H1 (cell line): ENCODE measurements around the gene NOXO1. TPM values are rescaled to one million over a fixed set of nuclear protein-coding genes. Genes with fewer than 3 reads are reported as not detected.

ENCODE experiments used
- CTCF ChIA-PET: fragments of 300-600 bp; sonication (Branson Sonifier 250); formaldehyde crosslinking; loops from one replicate; lab custom pipeline; 2021; ENCODE audit not compliant: partially characterized antibody; lab: Charles Lee
- POLR2A ChIA-PET: fragments of 300-600 bp; sonication (Branson Sonifier 250); formaldehyde crosslinking; loops from one replicate; lab custom pipeline; 2021; ENCODE audit warnings: inconsistent platforms; ENCODE audit not compliant: partially characterized antibody; lab: Charles Lee
- DNase-seq, 2 experiments: peaks; one replicate each; pipeline versions ENCODE4 v3.0.0 to v3.0.0-alpha.2; 2010 to 2022; ENCODE audit warnings: low spot score in 2 of 2, low read depth in 1 of 2, mixed read lengths in 1 of 2
- FAIRE-seq: peaks from 2 replicates; lab custom pipeline; 2011; peaks lifted over from hg19 to GRCh38; lab: Jason Lieb, UNC
- H2AFZ ChIP-seq: 2 replicates; pipeline ENCODE4 v1.8.1; 2012; ENCODE audit warnings: low read length, inconsistent platforms
- H2AK5ac ChIP-seq: 2 replicates; pipeline ENCODE4 v1.6.1; 2013; ENCODE audit warnings: low read depth, low read length
- H2BK120ac ChIP-seq: replicated peaks from 2 replicates; pipeline ENCODE3; 2013; ENCODE audit warnings: low read depth, low read length, inconsistent platforms
- H2BK12ac ChIP-seq: 2 replicates; pipeline ENCODE4 v1.6.1; 2013; ENCODE audit warnings: low read depth, low read length
- H2BK15ac ChIP-seq: 2 replicates; pipeline ENCODE4 v1.6.1; 2013; ENCODE audit warnings: low read length
- H2BK20ac ChIP-seq: 2 replicates; pipeline ENCODE4 v1.6.1; 2013; ENCODE audit warnings: low read length
- H2BK5ac ChIP-seq: 2 replicates; pipeline ENCODE4 v1.6.1; 2013; ENCODE audit warnings: low read depth, low read length
- H3K14ac ChIP-seq: 2 replicates; pipeline ENCODE4 v1.6.1; 2013; ENCODE audit warnings: inconsistent platforms; ENCODE audit not compliant: insufficient read length
- H3K18ac ChIP-seq: 2 replicates; pipeline ENCODE4 v1.6.1; 2013; ENCODE audit warnings: low read length; ENCODE audit errors: extremely low read depth
- H3K23ac ChIP-seq: 2 replicates; pipeline ENCODE4 v1.6.1; 2013; ENCODE audit warnings: inconsistent platforms; ENCODE audit not compliant: insufficient read length
- H3K23me2 ChIP-seq: 2 replicates; pipeline ENCODE4 v1.6.1; 2013; ENCODE audit warnings: low read depth, low read length
- H3K27ac ChIP-seq: 2 replicates; pipeline ENCODE4 v1.6.1; 2011; ENCODE audit warnings: low read depth, low read length, inconsistent platforms
- H3K27me3 ChIP-seq, 4 experiments: replicated peaks in 1 of 4; 1 replicate in 1 of 4; 2 replicates in 3 of 4; pipeline versions ENCODE4 v1.6.1 to v1.8.1; 2011 to 2013; ENCODE audit warnings: low read length in 3 of 4, mild to moderate bottlenecking in 3 of 4, inconsistent platforms in 2 of 4, mixed read lengths in 2 of 4, moderate library complexity in 1 of 4; ENCODE audit not compliant: control insufficient read depth in 3 of 4, insufficient read depth in 3 of 4; ENCODE audit errors: extremely low read depth in 1 of 4
- H3K36me3 ChIP-seq, 4 experiments: 2 replicates each; pipeline versions ENCODE4 v1.6.1 to v1.8.1; 2011 to 2013; ENCODE audit warnings: mild to moderate bottlenecking in 4 of 4, low read length in 3 of 4, moderate library complexity in 2 of 4, control low read depth in 1 of 4, inconsistent platforms in 1 of 4; ENCODE audit not compliant: insufficient read depth in 4 of 4, control insufficient read depth in 2 of 4
- H3K4ac ChIP-seq: replicated peaks from 2 replicates; pipeline ENCODE3; 2013; ENCODE audit warnings: low read length, low read depth, mixed read lengths, inconsistent platforms; ENCODE audit not compliant: insufficient read length
- H3K4me1 ChIP-seq, 4 experiments: replicated peaks in 1 of 4; 1 replicate in 1 of 4; 2 replicates in 3 of 4; pipeline versions ENCODE4 v1.6.1 to v1.8.1; 2011 to 2013; ENCODE audit warnings: low read length in 3 of 4, inconsistent platforms in 2 of 4, mixed read lengths in 1 of 4; ENCODE audit not compliant: insufficient read depth in 4 of 4, control insufficient read depth in 3 of 4
- H3K4me2 ChIP-seq, 2 experiments: 2 replicates each; pipeline versions ENCODE4 v1.6.1 to v1.8.1; 2011 to 2013; ENCODE audit warnings: low read depth in 2 of 2, low read length in 2 of 2, control low read depth in 1 of 2, inconsistent platforms in 1 of 2, mild to moderate bottlenecking in 1 of 2; ENCODE audit not compliant: insufficient read depth in 1 of 2
- H3K4me3 ChIP-seq, 4 experiments: fragments of 200-600, 300-600 bp in 1 of 4; sonication (generic), shearing (Covaris generic), sonication (Bioruptor Twin) in 1 of 4; 2 replicates each; pipeline versions ENCODE4 v1.5.1 to v1.8.1; 2011 to 2016; ENCODE audit warnings: low read length in 4 of 4, low read depth in 3 of 4, control low read depth in 2 of 4, inconsistent platforms in 2 of 4, mild to moderate bottlenecking in 2 of 4, mixed read lengths in 1 of 4, moderate library complexity in 1 of 4; ENCODE audit not compliant: insufficient read depth in 2 of 4; ENCODE audit errors: extremely low read depth in 1 of 4
- H3K56ac ChIP-seq: replicated peaks from 2 replicates; pipeline ENCODE3; 2013; ENCODE audit warnings: low read depth, mild to moderate bottlenecking, mixed read lengths, low read length, inconsistent platforms; ENCODE audit not compliant: insufficient read length
- H3K79me1 ChIP-seq: 2 replicates; pipeline ENCODE4 v1.6.1; 2013; ENCODE audit warnings: low read depth, low read length, control low read depth
- H3K79me2 ChIP-seq, 2 experiments: 2 replicates each; pipeline versions ENCODE4 v1.6.1 to v1.8.1; 2012 to 2013; ENCODE audit warnings: low read length in 2 of 2, mild to moderate bottlenecking in 2 of 2, inconsistent platforms in 1 of 2; ENCODE audit not compliant: insufficient read depth in 2 of 2, control insufficient read depth in 1 of 2
- H3K9ac ChIP-seq, 4 experiments: replicated peaks in 1 of 4; 1 replicate in 1 of 4; 2 replicates in 3 of 4; pipeline versions ENCODE4 v1.6.1 to v1.8.1; 2011 to 2013; ENCODE audit warnings: low read depth in 3 of 4, low read length in 3 of 4, control low read depth in 2 of 4, mild to moderate bottlenecking in 2 of 4, moderate library complexity in 2 of 4, inconsistent platforms in 1 of 4; ENCODE audit errors: extremely low read depth in 1 of 4
- H3K9me3 ChIP-seq, 2 experiments: 2 replicates each; pipeline versions ENCODE4 v1.6.1 to v1.8.1; 2012 to 2013; ENCODE audit warnings: mild to moderate bottlenecking in 2 of 2, moderate library complexity in 2 of 2, control low read depth in 1 of 2, inconsistent platforms in 1 of 2, low read depth in 1 of 2, low read length in 1 of 2, mixed read lengths in 1 of 2; ENCODE audit not compliant: insufficient read depth in 2 of 2
- H4K20me1 ChIP-seq, 2 experiments: replicated peaks in 1 of 2; 2 replicates each; pipeline versions ENCODE3 to v1.8.1; 2011 to 2013; ENCODE audit warnings: inconsistent platforms in 2 of 2, low read length in 2 of 2, mild to moderate bottlenecking in 1 of 2; ENCODE audit not compliant: insufficient read depth in 2 of 2, control insufficient read depth in 1 of 2
- H4K5ac ChIP-seq: 2 replicates; pipeline ENCODE4 v1.6.1; 2013; ENCODE audit warnings: low read length, low read depth, mixed read lengths, inconsistent platforms; ENCODE audit not compliant: insufficient read length
- H4K8ac ChIP-seq: 2 replicates; pipeline ENCODE4 v1.8.0; 2013; ENCODE audit warnings: mild to moderate bottlenecking, moderate library complexity, low read length, inconsistent platforms; ENCODE audit not compliant: insufficient read depth; ENCODE audit errors: extremely low read depth
- H4K91ac ChIP-seq: replicated peaks from 2 replicates; pipeline ENCODE3; 2013; ENCODE audit warnings: low read length, mixed read lengths, inconsistent platforms; ENCODE audit not compliant: insufficient read length
- BRCA1 ChIP-seq: IDR thresholded peaks from 2 replicates; pipeline ENCODE4 v1.6.1; 2012; ENCODE audit warnings: low read depth, low read length, improper control_type of control experiment
- HDAC6 ChIP-seq: IDR thresholded peaks from one replicate; pipeline ENCODE4 v1.7.1; 2012; ENCODE audit warnings: low read depth, mild to moderate bottlenecking, inconsistent platforms, low read length, moderate library complexity
- KDM1A ChIP-seq: fragments of 200-600, 300-600 bp; sonication (generic); IDR thresholded peaks from 2 replicates; pipeline ENCODE4 v1.7.1; 2016; ENCODE audit warnings: mild to moderate bottlenecking, low read length, borderline replicate concordance
- KDM4A ChIP-seq: IDR thresholded peaks from one replicate; pipeline ENCODE4 v1.7.1; 2012; ENCODE audit warnings: low read depth, mild to moderate bottlenecking, moderate library complexity, low read length, inconsistent platforms; ENCODE audit not compliant: severe bottlenecking
- POU5F1 ChIP-seq: IDR thresholded peaks from 2 replicates; pipeline ENCODE4 v1.6.1; 2011; ENCODE audit warnings: low read depth, mild to moderate bottlenecking, low read length, moderate library complexity
- TAF7 ChIP-seq: optimal IDR thresholded peaks from 2 replicates; pipeline ENCODE3; 2011; ENCODE audit warnings: low read depth, mild to moderate bottlenecking, inconsistent platforms, low read length, moderate library complexity, borderline replicate concordance
- TEAD4 ChIP-seq: IDR thresholded peaks from 2 replicates; pipeline ENCODE4 v1.6.1; 2012; ENCODE audit warnings: low read depth, low read length, inconsistent platforms, mixed read lengths
- WGBS, 2 experiments: shearing (Covaris generic) in 1 of 2; methylation state at CpG; one replicate each; pipeline versions ENCODE4 v1.1.6 to v1.1.7; 2013 to 2015; ENCODE audit warnings: low lambda C conversion rate in 2 of 2, mixed read lengths in 2 of 2, inconsistent platforms in 1 of 2, low coverage in 1 of 2, missing lambda C conversion rate in 1 of 2; ENCODE audit not compliant: insufficient replicate concordance in 2 of 2, insufficient coverage in 1 of 2, insufficient read length in 1 of 2; ENCODE audit errors: extremely low coverage in 1 of 2, missing lambda C conversion rate in 1 of 2; 5-methylcytosine and 5-hydroxymethylcytosine counted together
- polyA plus RNA-seq, 7 experiments: library from polyadenylated mRNA; depleted of rRNA in 3 of 7; stranded (reverse) in 5 of 7; unstranded in 2 of 7; fragments of >200 nt in 5 of 7; fragments of 200-250 nt in 2 of 7; gene quantifications; 1 replicate in 5 of 7; 2 replicates in 1 of 7; 4 replicates in 1 of 7; pipeline versions ENCODE4 v1.2.1 to v1.2.3, GENCODE V29; 2011 to 2013; ENCODE audit warnings: missing spikeins in 2 of 7, mixed read lengths in 2 of 7
- total RNA-seq: library from RNA; stranded (reverse); fragmentation: NEBNext Ultra II Directional; extraction: Animal tissue kit (Norgen Biotek cat#: 25700); gene quantifications from 2 replicates; pipeline ENCODE4 v1.2.1, GENCODE V29; 2021
- TF ChIP-seq, protein P1 (sequence below): IDR thresholded peaks from 2 replicates; pipeline ENCODE4 v1.6.1; 2012; ENCODE audit warnings: inconsistent platforms

Gene NOXO1
- total and polyA plus RNA-seq, 2 of the 8 experiments (the other 6 are each of a cell fraction or from before 2014, with no cell fraction given), result 1.3 to 2.5 TPM

GRCh38 chr16:1973461-1974156 is 7.7 kb downstream of the NOXO1 start:
- Histone ChIP-seq H2AFZ (no peak overlapping the region), H3K14ac (no peak overlapping the region), H2BK12ac (no peak overlapping the region), H4K8ac (peak overlapping the region; percentile 35; the same call in 1 of the 2 replicates), H3K9ac (no peak overlapping the region), H2BK120ac (no peak overlapping the region), H2BK15ac (no peak overlapping the region), H3K4me1 (peaks cover 0 to 6% (median 5%) of the 10 kb centered on the region in 4 experiments; a peak in 5 of 7 replicates)
- 79% methylated on average over 13 of the region's 16 CpGs; no CpG with 5 or more reads in 1 of the 2 experiments for WGBS, 2 experiments
- TF ChIP-seq BRCA1 (no peak), TAF7 (no peak), KDM1A (no peak), KDM4A (no peak), TEAD4 (no peak), POU5F1 (no peak), HDAC6 (no peak)
- TF ChIP-seq, protein P1, sequence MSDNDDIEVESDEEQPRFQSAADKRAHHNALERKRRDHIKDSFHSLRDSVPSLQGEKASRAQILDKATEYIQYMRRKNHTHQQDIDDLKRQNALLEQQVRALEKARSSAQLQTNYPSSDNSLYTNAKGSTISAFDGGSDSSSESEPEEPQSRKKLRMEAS, result no peak
- TF ChIP-seq, all 59 proteins: peak for 0
- peaks cover 12% of the 10 kb centered on the region; the same call in 1 of the 2 replicates for H3K79me1 ChIP-seq
- H3K79me2 ChIP-seq, result peaks cover 3 to 16% of the 10 kb centered on the region in 2 experiments; a peak in 2 of 4 replicates
- H3K27me3 ChIP-seq, result no peaks in the 10 kb centered on the region
- H3K27ac ChIP-seq, result no peak overlapping the region
- no peak overlapping the region for H3K56ac ChIP-seq
- no peaks in the 10 kb centered on the region for H3K9me3 ChIP-seq
- H4K20me1 ChIP-seq, result peaks cover 2 to 24% of the 10 kb centered on the region in 2 experiments
- H3K23me2 ChIP-seq, result peaks cover 8% of the 10 kb centered on the region
- H3K36me3 ChIP-seq, result peaks cover 11 to 33% (median 22%) of the 10 kb centered on the region in 4 experiments; a peak in 7 of 8 replicates
- no peak overlapping the region for H3K23ac ChIP-seq
- H4K5ac ChIP-seq, result no peak overlapping the region
- no peak overlapping the region for H3K4me3 ChIP-seq
- ChIA-PET POLR2A (interaction anchor here (1.1 to 28.2 kb wide), 5 partner anchors 9 to 31 kb away, joined by 3 to 736 read pairs (median 5); partner anchors contain the start of genes GFER, MSRB1, NDUFB10 and RNF151), CTCF (interaction anchor here (1.0 kb wide), 1 partner anchor 111 kb away, joined by 3 read pairs; no protein-coding TSS in a partner anchor)
- no peak overlapping the region for H2AK5ac ChIP-seq
- H2BK20ac ChIP-seq, result no peak overlapping the region
- no peak overlapping the region for H3K4ac ChIP-seq
- no peak overlapping the region for H2BK5ac ChIP-seq
- FAIRE-seq, result no peak
- DNase-seq, result no peak
- H4K91ac ChIP-seq, result no peak overlapping the region
- no peak overlapping the region; a peak in 1 of 4 replicates for H3K4me2 ChIP-seq
- H3K18ac ChIP-seq, result no peak overlapping the region
